GM19372 (cell line): ENCODE data around the gene SBNO2.
A peak's percentile ranks its signal among the peaks of the same experiment; 100 is the strongest.

Experiments
- ATAC-seq: cut with Tn5 transposase; IDR thresholded peaks from one replicate; pipeline ENCODE4 v1.9.1; 2021; ENCODE audit warnings: mild to moderate bottlenecking, low read depth, moderate library complexity; ENCODE audit not compliant: unreplicated experiment

The SBNO2 gene

DNA sequence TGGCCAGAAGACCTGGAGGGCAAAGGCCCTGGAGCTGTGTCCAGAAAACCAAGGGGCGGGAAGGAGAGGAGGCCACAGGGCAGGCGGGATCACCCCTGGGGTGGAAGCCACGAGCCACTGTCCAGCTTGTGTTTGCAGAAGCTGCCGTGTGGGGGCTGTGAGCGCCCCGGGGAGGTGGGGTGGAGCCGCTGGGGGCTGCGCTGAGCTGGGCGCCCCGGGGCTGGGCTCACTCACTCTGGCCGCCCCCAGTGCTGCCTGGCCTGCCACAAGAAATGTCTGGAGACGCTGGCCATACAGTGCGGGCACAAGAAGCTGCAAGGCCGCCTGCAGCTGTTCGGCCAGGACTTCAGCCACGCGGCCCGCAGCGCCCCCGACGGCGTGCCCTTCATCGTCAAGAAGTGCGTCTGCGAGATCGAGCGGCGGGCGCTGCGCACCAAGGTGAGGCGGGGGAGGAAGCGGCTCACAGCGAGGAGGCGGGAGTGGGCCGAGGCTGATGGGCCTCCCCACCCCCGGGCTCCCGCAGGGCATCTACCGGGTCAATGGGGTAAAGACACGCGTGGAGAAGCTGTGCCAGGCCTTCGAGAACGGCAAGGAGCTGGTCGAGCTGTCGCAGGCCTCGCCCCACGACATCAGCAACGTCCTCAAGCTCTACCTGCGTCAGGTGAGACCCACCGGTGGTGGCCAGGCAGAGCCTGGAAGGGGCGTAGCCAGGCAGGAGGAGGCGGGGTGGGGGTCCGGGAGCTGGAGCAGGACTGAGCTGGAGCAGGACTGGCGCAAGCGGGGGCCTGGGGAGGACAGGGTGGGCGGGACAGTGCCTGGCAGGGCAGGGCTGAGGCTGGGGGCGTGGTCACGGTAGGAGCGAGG, 92.5 kb downstream of the SBNO2 start:
- no peak for ATAC-seq

DNA sequence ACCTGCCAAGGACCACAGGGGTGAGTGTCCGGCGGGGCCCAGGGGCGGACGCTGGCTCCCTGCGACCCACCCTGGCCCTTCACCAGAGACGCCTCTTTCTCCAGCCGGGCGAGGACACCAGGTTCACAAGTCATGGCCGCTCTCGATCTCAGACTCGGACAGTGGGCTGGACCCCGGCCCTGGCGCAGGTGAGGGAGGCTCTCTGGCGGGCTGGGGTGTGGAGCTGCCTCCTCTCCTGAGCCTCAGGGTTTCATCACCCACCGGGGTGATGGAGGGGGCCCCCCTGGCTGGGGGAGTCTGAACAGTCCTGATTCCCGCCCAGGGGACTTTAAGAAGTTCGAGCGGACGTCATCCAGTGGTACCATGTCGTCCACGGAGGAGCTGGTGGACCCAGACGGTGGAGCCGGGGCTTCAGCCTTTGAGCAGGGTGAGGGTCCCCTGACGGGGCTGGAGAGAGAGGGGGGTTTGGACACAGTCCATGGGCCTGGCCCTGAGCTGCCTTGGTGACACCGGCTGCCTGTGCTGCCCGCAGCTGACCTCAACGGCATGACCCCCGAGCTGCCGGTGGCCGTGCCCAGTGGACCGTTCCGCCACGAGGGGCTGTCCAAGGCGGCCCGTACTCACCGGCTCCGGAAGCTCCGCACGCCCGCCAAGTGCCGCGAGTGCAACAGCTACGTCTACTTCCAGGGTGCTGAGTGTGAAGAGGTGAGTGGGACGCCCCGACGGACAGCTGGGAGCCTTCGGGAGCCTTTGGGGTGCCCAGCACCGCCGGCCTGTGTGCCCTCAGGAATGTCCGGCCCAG, 93.5 kb downstream of the SBNO2 start:
- no peak for ATAC-seq

DNA sequence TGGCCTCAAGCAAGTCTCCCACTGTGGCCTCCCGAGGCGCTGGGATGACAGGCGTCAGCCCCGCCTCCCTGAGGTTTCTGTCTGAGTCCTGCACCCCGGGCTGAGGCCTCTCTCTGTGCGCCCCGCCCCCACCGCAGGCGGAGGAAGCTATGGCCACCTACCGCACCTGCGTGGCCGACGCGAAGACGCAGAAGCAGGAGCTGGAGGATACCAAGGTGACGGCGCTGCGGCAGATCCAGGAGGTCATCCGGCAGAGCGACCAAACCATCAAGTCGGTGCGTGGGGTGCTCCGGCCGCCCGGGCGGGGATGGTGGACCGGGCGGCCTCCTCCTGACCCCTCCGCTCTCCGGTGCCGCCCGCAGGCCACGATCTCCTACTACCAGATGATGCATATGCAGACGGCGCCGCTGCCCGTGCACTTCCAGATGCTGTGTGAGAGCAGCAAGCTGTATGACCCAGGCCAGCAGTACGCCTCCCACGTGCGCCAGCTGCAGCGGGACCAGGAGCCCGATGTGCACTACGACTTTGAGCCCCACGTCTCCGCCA, 94.4 kb downstream of the SBNO2 start:
- ATAC-seq: no peak

DNA sequence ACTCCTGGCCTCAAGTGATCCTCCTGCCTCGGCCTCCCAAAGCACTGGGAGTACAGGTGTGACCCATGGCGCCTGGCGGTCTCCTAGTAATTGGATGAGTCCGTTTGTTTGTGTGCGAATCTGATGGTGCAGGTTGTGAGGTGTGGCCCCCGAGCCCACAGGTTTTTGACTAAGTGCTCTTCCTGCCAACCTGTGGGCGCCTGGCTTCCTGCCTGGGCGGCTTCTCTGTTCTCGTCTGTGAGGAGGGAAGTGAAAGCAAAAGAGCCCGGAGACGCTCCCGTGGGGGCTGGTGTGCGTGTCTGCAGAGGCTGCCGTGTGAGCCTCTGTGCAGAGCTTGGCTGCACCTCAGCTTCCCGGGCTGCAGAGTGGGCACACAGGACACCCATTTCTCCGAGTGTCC, 97.1 kb downstream of the SBNO2 start:
- peak; percentile 75 for ATAC-seq

DNA sequence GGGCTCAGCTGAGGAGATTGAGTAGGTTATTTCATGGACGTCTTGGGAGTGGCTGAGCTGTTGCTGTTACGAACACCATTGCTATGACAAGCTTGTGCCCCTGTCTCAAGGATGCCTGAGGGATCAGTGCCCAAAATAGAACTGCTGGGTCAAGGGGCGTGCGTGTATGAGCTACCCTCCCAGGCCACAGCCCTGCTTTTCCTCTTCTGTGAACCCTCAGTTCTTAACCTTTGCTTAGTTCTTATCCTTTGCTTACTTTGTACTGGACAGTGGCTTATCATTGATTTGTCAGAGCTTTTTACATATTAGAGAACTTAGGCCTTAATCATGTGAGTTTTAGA, 98.1 kb downstream of the SBNO2 start:
- ATAC-seq: no peak

DNA sequence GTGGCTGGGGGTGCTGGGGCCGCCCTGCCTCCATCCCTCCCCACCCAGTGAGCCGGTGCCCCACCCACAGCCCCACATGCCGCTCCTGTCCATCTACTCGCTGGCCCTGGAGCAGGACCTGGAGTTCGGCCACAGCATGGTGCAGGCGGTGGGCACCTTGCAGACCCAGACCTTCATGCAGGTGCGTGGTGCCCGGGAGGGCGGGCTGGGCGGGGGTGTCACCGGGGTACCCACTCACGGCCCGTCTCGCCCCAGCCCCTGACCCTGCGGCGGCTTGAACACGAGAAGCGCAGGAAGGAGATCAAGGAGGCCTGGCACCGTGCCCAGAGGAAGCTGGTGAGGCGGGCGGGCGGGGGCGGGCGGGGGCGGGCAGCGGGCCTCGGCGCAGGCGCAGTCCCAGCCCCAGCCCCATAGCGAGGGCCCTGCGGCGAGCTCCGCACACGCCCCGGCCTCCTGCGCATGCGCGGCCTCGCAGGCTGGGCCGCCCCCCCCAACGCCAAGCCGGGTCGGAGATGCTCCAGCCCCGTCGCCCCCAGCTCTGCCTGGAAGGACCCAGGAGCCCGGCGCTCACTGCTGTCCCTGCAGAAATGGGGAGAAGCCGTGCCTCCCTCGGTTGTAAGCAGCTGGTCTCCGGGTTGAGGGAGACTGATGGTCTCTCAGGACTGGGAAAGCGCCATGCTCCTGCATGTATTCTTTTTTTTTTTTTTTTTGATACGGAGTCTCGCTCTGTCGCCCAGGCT, 99.4 kb downstream of the SBNO2 start:
- no peak for ATAC-seq

DNA sequence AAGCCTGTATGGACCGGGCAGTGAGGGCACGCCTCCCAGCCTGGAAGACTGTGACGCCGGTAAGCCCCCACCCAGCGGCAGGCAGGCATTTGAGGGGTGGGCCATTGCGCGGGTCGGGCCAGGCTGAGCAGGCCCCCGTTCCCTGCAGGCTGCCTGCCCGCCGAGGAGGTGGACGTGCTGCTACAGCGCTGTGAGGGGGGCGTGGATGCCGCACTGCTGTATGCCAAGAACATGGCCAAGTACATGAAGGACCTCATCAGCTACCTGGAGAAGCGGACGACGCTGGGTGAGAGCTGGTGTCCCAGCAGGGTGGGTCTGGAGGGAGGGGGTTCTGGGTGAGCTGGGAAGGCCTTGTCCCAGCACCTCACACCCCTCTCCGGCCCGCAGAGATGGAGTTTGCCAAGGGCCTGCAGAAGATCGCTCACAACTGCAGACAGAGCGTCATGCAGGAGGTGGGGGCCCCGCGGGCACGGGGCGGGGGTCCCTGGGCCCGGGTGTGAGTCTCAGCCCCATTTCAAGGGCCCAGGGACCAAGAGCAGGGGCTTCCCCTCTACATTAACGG, 100.0 kb downstream of the SBNO2 start:
- no peak for ATAC-seq

DNA sequence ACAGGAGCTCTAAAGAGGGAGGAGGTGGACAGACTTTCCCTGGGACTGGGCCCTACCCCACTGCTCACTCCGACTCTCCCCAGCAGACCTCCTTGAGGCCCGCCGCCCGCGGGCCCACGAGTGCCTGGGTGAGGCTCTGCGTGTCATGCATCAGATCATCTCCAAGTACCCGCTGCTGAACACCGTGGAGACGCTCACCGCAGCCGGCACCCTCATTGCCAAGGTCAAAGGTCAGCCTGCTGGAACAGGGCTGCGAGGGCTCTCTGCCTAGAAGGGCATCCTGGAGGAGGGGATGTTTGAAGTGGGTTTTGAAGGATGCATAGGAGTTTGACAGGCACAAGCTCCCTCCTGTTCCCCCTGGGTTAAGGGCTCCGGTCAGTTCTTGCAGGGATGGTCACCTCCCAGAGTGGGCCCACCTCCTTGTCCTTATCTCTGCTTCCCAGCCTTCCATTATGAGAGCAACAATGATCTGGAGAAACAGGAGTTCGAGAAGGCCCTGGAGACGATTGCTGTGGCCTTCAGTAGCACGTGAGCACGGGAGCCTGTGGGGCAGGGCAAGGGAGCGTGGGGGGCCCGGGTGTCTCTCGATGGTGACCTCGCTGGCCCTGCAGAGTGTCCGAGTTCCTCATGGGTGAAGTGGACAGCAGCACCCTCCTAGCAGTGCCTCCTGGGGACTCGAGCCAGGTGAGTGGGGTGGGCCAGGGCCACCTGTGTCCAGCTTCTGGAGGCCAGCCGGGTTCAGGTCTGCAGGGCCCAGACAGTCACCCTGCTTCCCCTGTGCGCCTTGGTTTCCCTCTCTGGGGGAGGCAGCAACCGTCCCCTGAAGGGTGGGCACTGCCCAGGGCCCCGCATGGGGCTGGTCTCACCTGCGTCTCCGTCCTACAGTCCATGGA, 100.8 kb downstream of the SBNO2 start:
- no peak for ATAC-seq

DNA sequence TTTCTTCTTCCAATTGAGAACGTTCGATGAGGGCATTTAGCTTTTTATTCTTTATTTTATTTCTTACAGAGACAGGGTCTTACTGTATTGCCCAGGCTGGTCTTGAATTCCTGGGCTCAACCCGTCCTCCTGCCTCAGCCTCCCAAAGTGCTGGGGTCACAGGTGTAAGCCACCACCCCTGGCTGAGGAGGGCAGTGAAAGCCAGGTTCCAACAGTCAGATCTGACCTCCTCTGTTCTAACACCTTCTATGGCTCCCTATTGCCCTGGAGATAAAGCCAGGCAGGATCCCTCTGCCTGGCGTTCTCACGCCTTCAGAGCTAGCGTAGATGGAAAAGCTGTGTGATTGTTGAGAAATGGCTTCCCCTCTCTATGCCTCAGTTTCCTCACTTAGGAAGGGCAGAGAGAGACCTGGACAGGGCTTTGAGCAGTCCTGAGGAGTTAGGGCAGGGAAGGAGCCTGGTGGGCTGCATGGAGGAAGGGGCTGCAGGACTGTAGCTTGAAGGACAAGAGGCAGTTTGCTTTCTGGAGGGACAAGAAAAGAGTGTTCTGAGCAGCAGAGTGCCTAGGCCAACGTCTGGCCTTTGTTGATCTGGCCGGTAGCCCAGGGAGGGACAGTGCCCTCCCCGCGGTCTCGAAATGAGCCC, 101.6 kb downstream of the SBNO2 start:
- ATAC-seq: no peak

DNA sequence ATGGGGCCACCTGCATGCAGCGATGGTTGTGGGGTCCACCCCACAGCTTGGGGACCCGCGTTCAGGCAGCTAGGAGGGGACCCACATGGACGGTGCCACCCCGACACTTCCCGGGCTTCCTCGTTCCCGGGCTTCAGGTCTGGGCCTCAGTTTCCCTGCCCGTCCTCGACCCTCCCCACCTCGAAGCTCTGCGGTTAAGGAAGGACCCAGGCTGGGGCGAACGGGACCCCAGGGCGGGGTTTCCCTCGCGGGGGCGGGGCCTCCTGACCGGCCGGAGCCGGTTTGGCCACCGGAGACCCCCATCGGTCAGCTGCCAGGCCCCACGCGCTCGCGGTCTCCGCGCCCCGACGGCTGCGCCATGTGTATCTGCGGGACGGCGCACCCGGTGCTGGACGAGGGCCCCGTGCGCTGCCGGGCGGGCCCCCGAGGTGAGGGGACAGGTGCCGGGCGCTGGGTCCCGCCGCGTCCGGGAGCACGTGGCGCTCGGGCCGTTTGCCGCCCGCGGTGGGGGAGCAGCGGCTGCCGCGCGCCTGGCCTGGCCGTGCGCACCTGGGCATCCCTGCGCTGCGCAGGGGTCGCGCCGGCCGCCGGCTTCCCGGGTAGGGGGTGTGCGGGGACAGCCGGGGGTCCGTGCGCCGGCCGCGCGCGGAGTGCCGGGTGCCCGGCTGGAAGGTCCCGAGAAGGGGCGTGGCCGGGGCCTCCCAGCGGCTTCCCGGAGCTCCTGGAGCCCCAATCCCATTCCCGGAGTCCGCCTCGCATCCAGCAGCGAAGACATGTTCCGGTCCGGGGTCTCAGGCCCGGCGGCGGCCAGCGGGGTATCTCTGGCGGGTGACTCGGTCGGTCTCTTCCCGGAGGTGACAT, 102.9 kb downstream of the SBNO2 start:
- ATAC-seq: no peak

DNA sequence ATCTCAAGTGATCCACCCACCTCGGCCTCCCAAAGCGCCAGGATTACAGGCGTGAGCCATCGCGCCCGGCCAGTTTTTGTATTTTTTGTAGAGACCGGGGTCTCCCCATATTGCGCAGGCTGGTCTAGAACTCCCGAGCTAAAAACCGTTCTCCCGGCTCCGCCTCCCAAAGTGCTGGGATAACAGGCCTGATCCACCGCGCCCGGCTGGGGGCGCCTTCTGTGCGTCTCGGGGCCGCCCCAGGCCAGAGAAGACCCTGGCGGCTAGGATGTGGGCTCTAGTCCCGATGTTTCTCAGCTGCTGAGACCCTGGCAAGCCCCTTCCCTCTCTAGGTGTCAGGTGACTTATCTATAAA, 103.5 kb downstream of the SBNO2 start:
- no peak for ATAC-seq

DNA sequence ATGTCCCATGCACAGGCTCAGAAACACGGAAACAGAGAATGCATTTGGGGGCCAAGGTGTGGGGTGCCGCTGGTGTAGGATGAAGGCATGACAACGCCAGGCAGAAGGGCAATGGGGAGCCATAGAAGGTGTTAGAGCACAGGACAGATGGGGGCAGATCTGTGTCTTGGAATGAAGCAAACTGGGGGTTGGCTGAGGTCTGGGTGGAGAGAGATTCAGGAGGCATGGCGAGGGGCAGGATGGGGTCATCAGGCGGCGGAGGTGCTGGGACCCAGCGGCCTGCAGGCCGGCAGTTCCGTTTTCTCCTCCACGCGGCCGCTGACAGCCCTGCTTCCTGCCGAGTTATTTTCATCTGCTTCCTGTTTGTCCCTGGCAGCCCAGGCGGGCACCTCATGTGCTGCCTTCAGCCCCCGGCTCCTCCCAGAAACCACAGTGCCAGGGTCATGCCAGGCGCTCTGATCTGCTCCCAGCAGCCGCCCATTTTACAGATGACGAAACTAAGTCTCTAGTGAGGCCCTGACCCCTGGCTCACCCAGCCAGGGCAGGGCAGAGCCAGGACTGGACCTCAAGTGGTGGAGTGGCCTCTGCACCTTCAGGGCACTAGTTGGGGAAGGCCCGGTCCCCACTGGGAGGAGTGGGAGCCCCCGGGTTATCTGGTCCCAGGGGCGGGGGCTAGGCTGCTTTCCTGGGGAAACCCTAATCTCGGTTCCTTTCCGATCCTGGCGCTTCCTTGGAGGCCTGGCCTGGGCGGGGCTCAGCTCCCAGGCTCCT, 104.9 kb downstream of the SBNO2 start:
- ATAC-seq: no peak

DNA sequence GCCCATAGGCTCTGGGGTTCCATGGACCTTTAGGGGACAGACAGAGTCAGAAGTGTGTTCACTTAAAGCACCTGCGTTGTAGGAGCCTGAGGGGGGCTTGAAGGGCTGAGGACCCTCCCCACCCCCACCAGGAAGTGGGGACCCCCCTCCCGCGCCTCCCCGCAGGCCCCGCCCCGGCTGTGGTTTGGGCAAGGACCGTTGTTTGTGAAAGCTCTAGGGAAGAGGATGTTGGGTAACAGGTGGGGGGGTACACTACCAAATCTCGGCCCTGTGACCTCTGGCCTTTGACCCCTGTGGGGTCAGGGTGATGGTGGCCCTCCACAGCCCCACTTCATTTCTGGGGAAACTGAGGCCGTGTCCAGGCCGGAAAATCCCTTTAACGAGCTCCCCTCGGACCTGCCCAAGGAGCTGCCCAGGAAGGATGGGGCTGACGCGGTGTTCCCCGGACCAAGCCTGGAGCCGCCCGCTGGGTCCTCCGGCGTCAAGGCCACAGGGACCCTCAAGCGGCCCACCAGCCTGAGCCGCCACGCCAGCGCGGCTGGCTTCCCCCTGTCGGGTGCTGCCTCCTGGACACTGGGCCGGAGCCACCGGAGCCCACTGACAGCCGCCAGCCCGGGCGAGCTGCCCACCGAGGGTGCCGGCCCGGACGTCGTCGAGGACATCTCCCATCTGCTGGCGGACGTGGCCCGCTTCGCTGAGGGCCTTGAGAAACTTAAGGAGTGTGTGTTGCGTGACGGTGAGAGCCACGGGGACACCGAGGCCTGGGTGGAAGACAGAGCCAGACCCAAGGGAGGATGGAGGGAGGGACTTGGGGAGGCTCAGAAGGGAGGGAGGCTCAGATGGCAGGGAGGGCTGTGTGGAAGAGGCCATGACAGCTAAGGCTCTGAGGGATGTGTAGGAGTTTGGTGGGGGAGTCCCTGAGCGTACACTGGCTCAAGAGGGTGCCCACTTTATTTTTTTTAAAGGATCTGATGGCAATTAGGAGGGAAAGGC, 105.8 kb downstream of the SBNO2 start:
- ATAC-seq: no peak

DNA sequence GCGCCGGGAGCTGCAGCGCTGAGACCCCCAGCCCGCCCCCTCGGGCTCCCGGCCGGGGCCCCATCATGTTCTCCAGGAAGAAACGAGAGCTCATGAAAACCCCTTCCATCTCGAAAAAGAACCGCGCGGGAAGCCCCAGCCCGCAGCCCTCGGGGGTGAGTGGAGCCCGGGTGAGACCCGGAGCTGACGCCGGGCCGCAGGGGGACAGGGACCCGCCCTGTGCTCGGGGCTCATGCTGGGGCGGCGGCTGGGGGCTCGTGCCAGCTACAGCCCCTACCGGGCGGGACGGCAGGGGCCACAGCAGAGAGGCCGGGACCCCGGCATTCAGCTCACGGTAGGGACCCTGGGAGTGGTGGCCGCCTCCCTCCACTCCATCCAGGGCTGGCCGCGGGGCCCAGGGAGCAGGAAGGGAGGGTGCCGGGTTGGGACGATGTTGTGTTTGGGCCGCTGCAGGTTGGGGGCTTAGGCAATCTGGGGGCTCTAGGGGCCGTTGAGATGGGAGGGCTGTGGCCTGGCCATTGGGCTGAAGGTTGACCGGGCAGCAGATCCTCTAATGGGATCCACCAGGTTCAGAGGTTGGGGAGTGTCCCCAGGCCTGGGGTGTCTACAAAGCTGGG, 106.6 kb downstream of the SBNO2 start:
- ATAC-seq: peak; percentile 15

DNA sequence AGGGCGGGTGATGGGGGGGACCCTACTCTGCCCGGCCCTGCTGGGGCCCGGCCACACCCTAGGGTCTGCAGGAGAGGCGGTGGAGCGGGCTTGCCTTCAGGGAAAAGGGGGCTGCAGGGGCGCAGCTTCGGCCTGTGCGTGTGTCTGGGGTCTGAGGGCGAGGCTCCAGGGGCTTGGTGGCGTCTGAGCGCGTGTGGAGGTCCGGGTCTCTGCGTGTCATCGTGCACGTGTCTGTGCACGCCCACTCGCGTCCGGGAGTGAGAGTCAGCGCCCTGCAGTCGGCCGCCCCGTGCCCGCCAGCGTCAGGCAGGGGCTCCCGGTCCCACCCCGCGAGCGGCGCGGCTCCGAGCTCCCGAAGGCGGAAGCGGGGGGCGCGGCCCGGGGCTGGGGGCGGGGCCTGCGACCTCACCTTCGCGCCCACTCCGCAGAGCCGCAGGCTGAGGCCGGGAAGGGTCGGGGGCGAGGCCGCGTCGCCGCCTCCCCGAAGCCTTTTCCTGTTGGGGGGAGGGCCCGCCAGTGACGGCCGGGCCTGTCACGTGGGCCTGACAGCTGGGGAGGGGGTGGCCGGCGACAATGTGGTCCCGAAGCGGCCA, 107.2 kb downstream of the SBNO2 start, which contains the start of gene ARHGAP45:
TSS of gene ARHGAP45 (plus strand) at position 420 of the 593 bp plus-strand sequence. CDS start 239 bp downstream, outside the sequence.
- ATAC-seq: peak; percentile 44
